ENCODE data around the gene CORO2A. TPM values are rescaled to one million over a fixed set of nuclear protein-coding genes. Genes with fewer than 3 reads are reported as not detected.
"Not testable (repeated sequence)": the region's sequence is repeated elsewhere in the genome, so short reads cannot be mapped to it uniquely, and the experiment has no call there.

Gene CORO2A
- total RNA-seq, 1 donor from 2014 or later: 26.1 TPM

DNA sequence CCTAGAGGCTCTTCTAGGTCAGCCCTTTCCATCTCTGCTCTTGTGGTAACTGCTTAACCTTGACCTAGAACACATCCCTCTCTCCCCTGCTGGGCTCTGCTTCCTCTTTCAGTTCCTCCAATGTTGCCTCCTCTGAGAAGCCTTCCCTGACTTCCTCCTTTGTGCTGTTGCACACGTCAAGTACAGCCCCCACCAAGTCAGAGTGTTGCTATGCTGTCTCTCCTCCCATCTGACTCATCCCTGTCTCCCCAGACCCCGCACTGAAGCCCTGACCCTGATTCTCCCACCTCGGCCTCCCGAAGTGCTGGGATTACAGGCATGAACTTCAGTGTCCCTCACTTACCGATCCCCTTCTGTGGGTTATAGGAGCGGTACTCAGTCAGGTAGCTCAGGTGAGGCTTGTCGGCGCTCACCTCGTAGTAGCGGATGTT lies 63.0 kb downstream of the CORO2A start:
- no peak for TF ChIP-seq CTCF (IDR thresholded peaks at IDR 0.05)
- H3K4me1 ChIP-seq: peaks cover 13% of the 10 kb centered on the region
- H3K27ac ChIP-seq: peak overlapping the region; percentile 41
- no peak overlapping the region for H3K4me3 ChIP-seq
- DNase-seq (peak; percentile 63), ATAC-seq (peak; percentile 72 to 90)
- H3K27me3 ChIP-seq (ENCODE audit: low read depth): no peaks in the 10 kb centered on the region
- H3K36me3 ChIP-seq: peaks cover 28% of the 10 kb centered on the region
- intact Hi-C loops (cut with DNase I): no loop called here
- no peaks in the 10 kb centered on the region for H3K9me3 ChIP-seq

GRCh38 chr9:98128316-98128715 lies 64.1 kb downstream of the CORO2A start:
- ATAC-seq (no peak), DNase-seq (no peak)
- Histone ChIP-seq H3K36me3 (peaks cover 29% of the 10 kb centered on the region), H3K4me1 (peaks cover 13% of the 10 kb centered on the region), H3K27ac (peak overlapping the region; percentile 41), H3K27me3 (ENCODE audit: low read depth) (no peaks in the 10 kb centered on the region), H3K4me3 (no peak overlapping the region), H3K9me3 (no peaks in the 10 kb centered on the region)
- intact Hi-C loops (cut with DNase I): no loop called here
- no peak for TF ChIP-seq CTCF (IDR thresholded peaks at IDR 0.05)

DNA sequence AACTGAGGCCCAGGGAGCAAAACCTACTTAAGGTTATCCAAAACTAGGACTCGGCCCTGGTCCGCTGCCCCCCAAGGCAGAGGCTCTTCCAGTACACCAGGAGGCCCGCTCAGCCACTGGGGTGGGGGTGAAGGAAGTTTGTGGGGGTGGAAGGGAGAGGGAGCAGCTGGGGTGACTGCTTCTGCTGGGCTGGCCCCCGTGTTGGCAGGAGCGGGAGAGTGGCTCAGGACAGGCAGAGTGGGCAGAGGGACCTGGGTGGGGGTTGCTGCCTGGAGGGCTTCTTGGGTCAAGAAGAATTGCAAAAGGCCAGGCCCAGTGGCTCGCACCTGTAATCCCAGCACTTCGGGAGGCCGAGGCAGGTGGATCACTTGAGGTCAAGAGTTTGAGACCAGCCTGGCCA lies 65.2 kb downstream of the CORO2A start:
- no peak for DNase-seq
- peaks cover 17% of the 10 kb centered on the region for H3K4me1 ChIP-seq
- no peak for TF ChIP-seq CTCF (IDR thresholded peaks at IDR 0.05)
- no peak overlapping the region for H3K27ac ChIP-seq
- peaks cover 22% of the 10 kb centered on the region for H3K36me3 ChIP-seq
- H3K4me3 ChIP-seq: no peak overlapping the region
- no peaks in the 10 kb centered on the region for H3K27me3 ChIP-seq (ENCODE audit: low read depth)
- intact Hi-C loops (cut with DNase I): no loop called here
- no peaks in the 10 kb centered on the region for H3K9me3 ChIP-seq
- no peak for ATAC-seq

DNA sequence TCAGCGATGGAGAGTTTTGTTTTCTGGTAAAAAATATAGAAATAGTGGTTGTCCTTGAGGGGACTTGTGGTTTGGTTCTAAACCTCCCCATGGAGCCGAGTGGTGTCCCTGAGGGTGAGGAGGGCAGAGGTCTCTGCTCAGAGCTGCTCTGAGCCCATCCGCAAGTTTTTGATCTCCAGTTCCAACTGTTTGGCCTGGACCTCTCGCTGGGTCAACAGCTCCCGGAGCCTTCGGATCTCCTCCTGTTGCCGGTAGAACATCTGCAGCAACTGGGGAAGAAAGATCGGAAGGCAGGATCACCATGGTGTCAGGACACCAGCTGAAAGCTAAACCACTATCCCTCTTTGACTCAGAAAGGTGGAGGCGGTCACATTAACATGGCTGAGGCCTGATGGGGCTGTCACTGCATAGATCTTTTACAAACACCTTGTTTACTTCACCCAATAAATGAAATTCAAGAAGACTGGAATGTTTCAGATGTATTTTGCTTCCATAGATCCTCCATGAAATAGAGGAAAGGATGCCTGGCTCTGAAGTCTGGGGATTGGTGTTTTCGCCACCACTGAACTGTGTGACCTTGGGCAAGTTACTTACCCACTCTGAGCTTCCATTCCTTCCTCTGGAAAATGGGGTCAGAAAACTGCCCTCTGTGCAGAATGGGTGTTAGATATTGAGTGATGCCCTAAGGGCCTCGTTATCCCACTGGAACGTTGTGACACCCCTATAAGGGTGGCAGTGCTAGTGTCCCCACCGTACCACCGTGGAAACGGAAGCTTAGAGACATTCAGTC lies 67.6 kb downstream of the CORO2A start:
- no peak overlapping the region for H3K4me3 ChIP-seq
- no peak for ATAC-seq
- DNase-seq: no peak

DNA sequence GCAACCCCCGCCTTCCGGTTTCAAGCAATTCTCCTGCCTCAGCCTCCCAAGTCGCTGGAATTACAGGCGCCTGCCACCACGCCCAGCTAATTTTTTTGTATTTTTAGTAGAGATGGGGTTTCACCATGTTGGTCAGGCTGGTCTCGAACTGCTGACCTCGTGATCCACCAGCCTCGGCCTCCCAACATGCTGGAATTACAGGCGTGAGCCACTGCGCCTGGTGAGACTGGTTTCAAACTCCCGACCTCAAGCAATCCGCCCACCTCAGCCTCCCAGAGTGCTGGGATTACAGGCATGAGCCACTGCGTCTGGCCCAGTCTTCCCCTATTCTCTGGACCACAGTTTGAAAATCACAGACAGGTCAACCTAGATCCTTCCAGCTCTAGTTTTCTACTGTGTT lies 68.3 kb downstream of the CORO2A start:
- H3K27ac ChIP-seq; H3K9me3 ChIP-seq; intact Hi-C loops (cut with DNase I); H3K27me3 ChIP-seq (ENCODE audit: low read depth); ATAC-seq; DNase-seq; H3K4me3 ChIP-seq: not testable (repeated sequence)
- peaks cover 42% of the 10 kb centered on the region for H3K4me1 ChIP-seq
- H3K36me3 ChIP-seq: peaks cover 20% of the 10 kb centered on the region

More for the DNA sequence above, 67.6 kb downstream of the CORO2A start:
- Histone ChIP-seq H3K27ac (no peak overlapping the region), H3K9me3 (no peaks in the 10 kb centered on the region), H3K36me3 (peaks cover 20% of the 10 kb centered on the region), H3K4me1 (peaks cover 40% of the 10 kb centered on the region), H3K27me3 (ENCODE audit: low read depth) (no peaks in the 10 kb centered on the region)
- intact Hi-C loops (cut with DNase I): no loop called here
- no peak for TF ChIP-seq CTCF (IDR thresholded peaks at IDR 0.05)

- H3K27me3 ChIP-seq (ENCODE audit: low read depth): no peaks in the 10 kb centered on the region
- peaks cover 20% of the 10 kb centered on the region for H3K36me3 ChIP-seq
- ATAC-seq (no peak), DNase-seq (no peak)
- TF ChIP-seq CTCF (IDR thresholded peaks at IDR 0.05): no peak
- H3K4me3 ChIP-seq: no peak overlapping the region
- intact Hi-C loops (cut with DNase I): no loop called here
- peak overlapping the region; percentile 83 for H3K27ac ChIP-seq
- H3K9me3 ChIP-seq: no peaks in the 10 kb centered on the region
- H3K4me1 ChIP-seq: peaks cover 52% of the 10 kb centered on the region
Observed at GRCh38 chr9:98121058-98121457, 71.4 kb downstream of the CORO2A start.
